ENCODE measurements around the gene GET4.

Gene GET4

DNA sequence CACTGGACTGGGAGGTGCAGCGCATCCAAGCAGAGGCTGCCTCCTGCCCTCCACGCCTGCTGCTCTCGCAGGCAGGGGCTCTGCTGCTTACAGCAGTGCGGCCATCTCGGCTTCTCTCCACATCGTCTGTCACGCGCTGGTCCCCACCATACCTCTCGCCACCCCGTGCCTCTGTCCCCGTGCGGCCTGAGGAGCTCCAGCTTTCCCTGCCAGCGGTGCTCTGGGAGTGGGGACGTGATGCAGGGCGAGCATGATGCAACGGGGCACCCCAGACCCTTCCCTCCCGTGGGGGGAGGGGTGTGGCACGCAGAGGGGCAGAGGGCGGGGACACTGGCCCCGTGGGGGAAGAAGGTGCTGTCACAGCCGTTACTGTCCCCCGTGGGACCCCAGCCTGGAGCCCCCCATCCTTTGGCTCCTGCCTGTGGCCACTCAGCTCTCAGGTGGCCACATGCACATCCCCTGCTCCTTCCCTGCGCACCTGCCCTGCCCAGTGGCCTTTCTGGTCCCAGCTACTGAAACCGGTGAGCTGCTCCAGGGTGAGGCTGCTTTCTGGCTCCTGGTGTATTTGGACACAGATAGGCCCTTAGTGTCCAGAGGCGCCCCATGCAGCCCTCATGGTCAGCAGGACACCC lies 9.0 kb downstream of the GET4 start:
- no peak for DNase-seq (ENCODE audit: low read depth in 4 of 4, low spot score in 1 of 4)

DNA sequence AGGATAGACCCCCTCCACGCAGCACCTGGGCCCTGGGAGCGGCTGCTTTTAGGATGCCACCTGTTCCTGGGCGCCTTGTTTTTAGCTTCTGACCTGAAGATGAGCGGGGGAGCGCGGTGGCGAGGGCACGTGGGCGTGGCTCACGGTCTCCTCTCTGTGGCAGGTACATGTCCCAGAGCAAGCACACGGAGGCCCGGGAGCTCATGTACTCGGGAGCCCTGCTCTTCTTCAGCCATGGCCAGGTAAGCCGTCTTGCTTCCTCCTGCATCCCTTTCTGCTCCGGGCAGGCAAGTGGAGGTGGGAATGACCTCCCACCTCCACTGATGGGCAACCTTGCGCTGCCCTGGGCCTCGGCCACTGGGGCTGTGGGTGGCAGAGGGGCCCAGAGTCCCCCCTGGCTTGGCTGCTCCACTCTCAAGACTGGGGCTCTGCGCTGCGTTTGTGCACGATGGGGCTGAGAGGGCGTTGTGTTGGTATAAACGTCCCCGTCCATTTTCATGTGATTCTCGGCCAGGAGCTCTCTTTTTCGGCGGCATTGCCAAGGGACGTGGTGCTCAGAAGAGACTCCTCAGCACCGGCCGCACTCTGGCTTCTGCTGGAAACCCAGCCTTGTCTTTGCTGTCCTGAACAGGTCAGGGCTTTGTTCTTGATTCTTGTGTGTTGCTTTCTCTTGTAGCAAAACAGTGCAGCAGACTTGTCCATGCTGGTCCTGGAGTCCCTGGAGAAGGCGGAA lies 9.7 kb downstream of the GET4 start:
- DNase-seq (ENCODE audit: low read depth in 4 of 4, low spot score in 1 of 4): no peak

DNA sequence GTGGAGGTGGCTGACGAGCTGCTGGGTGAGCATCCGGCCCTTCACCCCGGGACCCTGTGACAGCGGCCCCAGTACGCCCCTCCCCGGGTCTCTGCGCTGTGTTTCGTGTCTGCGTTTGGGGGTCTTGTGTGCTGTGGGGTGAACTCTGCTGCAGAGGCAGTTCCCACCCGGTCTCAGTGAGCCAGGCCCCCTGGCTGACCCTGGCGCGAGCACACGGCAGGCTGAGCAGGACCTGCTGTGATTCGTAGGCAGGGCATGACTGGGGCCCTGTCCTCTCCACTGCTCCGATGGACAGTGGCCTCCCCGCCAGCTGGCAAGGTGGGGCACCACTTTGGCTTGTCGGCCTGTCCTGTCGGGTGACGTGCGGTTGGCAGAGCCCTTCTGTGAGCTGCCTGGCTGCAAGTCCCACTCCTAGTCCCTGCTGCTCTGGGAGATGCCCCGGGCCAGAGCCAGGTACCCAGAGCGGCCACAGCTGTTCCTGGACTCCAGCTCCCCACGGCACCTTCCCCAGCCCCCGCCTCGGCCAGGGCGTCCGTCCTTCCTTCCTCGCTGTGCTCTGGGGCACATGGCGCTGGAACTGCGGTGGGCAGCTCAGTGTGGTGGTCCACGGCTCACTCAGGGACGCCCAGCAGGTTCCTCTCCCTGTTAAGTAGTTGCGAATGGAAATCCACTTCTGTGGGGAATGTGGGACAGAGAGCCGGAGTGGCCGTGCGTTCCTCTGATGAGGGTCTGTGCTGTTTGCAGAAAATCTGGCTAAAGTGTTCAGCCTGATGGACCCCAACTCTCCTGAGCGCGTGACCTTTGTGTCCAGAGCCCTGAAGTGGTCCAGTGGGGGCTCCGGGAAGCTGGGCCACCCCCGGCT lies 10.5 kb downstream of the GET4 start:
- DNase-seq (ENCODE audit: low read depth in 4 of 4, low spot score in 1 of 4): no peak

DNA sequence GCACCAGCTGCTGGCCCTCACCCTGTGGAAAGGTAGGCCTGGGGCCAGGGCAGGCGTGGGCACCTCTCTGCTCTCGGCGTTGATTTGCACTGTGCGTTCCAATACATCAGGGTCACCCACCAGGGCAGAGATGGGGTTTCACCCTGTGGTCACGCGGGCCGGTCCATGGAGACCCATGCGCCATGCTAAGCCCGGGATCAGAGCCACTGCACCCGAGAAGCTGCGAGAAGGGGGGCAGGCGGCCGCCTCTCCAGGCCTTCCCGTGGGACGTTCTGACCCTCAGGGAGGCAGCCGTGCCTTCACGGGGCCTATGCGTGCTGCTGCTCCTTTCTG lies 11.1 kb downstream of the GET4 start:
- no peak for DNase-seq (ENCODE audit: low read depth in 4 of 4, low spot score in 1 of 4)

DNA sequence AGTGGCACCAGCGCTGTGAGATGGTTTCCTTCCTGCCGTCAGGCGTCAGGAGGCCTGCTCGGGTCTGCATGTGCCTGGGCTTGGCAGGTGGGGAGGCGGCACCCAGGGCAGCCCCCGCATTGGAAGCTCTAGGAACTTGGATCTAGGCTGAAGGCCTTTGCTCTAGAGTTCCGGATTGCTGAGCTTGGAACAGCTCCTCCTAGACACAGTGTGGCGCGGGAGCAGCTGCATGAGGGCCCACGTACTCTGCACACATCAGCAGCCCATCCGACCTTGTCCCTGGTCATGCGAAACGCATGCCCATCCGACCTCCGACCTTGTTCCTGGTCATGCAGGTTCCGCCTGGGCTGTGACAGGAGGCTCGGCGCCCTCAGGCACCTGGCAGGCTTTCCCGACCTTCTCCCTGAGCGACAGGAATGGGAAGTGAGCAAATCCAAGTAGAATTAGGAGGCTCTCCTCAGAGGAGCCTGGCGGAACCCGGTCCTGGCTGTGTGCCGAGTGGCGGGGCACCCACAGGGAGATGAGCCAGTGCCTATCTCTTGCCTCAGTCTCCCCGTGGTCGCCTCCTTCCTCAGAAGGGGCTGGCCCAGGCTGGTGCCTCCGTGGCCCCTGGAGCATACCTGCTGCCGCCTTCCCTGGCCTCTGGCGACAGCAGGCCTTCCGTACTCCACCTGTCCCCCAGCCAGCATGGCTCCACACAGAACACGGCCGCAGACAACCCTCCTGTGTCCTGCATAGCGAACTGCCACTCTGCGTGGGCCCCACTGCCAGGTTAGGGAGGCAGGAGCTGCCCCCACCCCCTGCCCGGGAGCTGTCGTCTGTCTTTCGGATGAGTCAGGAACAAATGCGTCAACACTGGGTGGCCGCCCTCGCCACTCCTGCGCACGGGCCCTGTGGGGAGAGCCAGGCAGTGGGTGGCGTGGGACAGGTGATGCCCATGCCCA lies 12.0 kb downstream of the GET4 start:
- DNase-seq (ENCODE audit: low read depth in 4 of 4, low spot score in 1 of 4): no peak

DNA sequence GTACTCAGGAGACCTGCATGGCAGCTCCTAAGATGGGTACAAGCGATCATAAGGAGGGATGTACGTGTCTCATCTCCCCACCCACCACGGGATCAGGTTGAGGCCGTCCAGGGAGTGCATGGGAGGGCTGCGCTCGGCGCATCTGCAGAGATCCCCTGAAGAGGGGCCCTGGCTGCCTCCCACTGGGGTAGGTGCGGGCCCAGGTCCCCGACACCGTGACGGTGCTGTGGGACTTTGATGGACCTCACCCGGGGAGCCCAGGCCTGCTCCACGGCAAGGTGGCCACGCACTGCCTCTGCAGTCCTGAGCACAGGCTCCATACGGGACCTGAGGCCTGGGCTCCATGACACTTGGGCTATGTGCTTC lies 12.7 kb downstream of the GET4 start:
- no peak for DNase-seq (ENCODE audit: low read depth in 4 of 4, low spot score in 1 of 4)

DNA sequence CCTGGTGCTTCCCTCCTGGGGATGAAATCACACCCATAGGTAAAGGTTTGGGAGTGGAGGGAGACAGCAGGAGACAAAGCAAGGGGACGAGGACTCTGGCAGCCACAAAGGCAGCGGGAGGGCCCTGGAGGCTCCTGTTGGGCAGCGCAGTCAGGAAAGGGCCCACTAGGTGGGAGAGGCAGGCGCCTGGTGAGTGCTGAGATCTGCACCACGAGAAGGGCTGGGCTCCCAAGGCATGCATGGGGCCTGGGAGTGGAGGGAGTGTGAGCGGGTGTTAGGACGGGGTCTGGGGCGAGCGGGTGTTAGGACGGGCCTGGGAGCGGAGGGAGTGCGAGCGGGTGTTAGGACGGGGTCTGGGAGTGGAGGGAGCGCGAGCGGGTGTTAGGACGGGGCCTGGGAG lies 13.0 kb downstream of the GET4 start:
- DNase-seq (ENCODE audit: low read depth in 4 of 4, low spot score in 1 of 4): no peak

DNA sequence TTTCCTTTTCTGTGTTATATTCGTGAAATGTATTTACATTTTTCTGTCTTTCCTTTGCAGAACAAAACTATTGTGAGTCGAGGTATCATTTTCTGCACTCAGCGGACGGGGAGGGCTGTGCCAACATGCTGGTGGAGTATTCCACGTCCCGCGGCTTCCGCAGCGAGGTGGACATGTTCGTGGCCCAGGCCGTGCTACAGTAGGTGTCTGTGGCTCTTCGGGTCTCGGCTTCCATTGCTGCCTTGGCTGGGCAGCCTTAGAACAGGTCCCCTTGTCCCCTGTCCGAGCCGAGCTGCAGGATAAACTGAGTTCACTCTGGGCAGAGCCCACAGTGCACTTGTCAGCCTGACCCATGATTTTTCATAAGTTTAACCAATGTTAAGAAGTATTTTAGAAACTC lies 14.5 kb downstream of the GET4 start:
- DNase-seq (ENCODE audit: low read depth in 4 of 4, low spot score in 1 of 4): no peak

DNA sequence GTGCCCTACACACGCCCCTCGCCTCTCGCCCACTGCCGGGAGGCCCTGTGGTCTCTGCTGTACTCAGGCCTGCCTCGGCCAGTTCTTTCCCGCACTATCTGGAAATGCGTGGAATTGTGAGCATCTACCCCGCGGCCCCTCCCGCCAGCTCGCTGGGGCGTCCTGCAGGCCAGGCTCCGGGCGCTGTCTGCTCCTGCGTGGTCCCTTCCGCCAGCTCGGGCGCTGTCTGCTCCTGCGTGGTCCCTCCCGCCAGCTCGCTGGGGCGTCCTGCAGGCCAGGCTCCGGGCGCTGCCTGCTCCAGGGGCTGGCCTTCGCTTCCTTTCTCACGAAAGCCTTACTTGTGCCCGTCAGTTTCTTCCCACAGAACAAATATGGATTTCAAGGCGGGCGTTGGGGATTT lies 14.9 kb downstream of the GET4 start:
- no peak for DNase-seq (ENCODE audit: low read depth in 4 of 4, low spot score in 1 of 4)

DNA sequence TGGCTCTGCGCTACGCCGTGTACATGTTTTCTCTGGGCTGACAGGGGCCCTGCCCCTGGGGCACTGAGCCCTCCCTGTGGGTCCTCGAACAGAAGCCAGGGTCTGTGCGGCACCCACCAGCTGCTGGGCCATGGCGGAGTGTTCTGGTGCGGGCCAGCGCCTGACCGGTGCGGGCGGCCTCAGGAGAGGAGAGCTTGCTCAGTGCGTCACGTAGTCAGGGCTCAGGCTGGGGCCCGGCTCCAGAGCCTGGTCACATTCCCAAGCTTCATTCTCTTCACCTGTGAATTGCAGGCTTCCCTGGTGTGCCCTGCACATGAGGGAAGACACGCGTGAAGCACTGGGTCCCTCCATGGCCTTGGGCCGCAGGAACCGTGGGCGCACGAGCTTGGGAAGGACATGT lies 15.5 kb downstream of the GET4 start:
- no peak for DNase-seq (ENCODE audit: low read depth in 4 of 4, low spot score in 1 of 4)

DNA sequence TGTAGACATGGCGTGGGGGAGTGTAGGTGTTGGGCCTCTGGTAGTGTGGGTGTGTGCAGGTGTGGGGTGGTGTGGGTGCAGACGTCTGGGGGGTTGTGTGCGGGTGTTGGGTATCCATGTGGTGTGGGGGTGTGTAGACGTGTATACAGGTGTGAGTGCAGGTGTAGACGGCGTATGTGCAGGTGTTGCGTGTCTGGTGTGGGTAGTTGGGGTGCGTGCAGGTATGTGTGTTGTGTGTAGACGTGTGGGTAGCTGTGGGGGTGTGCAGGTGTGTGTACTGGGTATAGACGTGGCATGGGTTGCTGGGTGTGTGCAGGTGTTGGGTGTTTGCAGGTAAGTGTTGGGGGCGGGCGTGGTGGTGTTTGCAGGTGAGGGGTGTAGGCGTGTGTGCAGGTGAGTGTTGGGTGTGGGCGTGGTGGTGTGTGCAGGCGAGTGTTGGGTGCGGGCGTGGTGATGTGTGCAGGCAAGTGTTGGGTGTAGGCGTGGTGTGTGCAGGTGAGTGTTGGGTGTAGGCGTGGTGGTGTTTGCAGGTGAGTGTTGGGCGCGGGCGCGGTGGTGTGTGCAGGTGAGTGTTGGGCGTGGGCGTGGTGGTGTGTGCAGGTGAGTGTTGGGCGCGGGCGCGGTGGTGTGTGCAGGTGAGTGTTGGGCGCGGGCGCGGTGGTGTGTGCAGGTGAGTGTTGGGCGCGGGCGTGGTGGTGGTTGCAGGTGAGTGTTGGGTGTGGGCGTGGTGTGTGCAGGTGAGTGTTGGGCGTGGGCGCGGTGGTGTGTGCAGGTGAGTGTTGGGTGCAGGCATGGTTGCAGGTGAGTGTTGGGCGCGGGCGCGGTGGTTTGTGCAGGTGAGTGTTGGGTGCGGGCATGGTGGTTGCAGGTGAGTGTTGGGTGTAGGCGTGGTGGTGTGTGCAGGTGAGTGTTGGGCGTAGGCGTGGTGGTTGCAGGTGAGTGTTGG lies 16.6 kb downstream of the GET4 start:
- no peak for DNase-seq (ENCODE audit: low read depth in 4 of 4, low spot score in 1 of 4)

DNA sequence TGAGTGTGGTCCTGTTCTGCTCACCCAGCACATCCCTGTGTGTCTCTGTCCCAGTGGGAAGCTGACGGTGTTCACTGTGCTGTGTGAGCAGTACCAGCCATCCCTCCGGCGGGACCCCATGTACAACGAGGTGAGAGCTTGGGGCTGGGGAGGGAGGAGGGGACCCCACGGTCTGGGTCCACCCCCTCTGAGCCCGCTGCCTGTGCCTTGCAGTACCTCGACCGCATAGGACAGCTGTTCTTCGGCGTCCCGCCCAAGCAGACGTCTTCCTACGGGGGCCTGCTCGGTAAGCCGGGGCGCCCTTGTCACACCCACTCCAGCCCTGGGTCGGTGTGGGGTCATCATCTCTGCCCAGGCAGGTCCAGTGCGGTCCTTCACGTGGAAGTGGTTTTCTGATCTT lies 17.3 kb downstream of the GET4 start:
- no peak for DNase-seq (ENCODE audit: low read depth in 4 of 4, low spot score in 1 of 4)

DNA sequence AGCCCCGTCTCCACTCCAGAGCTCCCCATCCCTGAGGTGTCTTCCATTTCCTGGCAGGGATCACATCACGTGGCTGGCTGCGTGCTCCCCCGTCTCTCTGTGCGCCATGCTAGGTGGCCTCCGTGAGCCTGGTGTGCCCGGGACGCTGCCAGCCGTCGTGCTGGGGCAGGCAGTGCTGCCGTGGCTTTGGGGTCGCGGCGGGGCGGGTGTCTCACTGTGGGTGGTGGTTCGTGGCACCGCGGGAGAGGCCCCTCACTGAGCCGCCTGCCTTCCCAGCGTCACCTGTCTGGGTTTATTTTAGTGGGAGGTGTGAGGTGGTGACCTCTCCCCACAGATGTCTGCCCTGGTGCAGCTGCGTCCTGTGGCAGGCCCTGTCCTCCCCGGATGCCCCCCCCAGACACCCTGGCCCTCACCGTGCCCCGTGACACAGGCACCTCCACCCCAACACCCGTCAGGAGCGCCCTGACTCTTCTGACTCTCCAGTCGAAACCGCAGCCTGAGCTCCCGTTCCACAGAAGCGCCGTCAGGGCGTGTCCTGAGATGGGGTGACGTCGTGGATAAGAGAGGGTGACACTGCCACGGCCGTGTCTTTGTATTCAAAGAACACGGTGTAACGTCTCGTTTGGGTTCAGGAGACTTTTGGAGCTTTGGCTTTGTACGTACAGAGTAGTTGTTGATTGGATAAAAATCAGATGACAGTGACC lies 18.0 kb downstream of the GET4 start:
- DNase-seq (ENCODE audit: low read depth in 4 of 4, low spot score in 1 of 4): no peak

DNA sequence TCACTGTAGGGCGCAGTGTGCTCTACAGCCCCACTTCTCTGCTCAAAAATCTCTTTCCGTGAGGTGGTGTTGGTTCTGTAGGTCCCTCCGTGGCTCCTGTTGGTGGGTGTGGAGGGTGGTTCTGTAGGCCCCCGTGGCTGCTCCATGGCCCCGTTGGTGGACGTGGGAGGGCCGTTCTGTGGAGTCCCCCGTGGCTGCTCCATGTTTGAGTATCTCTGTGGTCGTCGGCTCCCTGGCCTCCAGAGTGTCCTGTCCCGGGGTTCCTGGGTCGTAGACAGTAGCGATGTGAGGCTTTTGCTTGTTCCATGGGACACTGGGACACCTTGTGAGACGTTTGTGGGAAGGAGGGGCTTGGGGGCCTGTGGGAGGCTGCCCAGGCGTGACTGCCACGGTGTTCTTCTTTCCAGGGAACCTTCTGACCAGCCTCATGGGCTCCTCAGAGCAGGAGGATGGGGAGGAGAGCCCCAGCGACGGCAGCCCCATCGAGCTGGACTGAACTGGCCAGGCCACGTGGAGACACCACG lies 18.6 kb downstream of the GET4 start:
- DNase-seq (ENCODE audit: low read depth in 4 of 4, low spot score in 1 of 4): no peak

DNA sequence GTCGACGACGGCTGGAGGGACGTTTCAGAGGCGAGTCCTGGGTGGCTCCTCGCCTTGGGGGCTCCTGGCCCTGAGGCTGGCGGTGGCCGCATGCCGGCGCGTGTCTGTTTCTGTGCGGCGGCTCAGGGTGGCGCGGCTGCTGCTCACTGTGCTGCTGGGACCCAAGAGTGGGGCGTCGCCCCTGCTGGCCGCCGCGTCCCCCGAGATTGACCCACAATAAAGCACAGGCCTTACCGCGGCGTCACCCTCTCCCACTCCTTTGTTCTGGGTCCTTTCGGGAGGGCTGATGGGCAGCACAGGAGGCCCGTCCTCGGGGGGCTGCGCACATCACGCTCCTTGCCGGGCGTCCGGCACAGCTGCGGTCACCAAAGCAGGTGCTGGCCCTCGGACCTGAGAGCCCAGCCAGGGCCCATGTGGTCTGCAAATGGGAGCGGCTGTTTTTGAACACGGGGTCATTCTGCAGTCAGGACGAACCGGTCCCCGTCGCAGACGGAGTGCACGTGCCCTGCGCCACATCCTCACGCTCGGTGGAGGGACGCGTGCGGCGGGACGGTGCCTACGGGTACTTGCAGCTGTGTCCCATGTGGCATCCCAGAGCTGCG lies 19.2 kb downstream of the GET4 start:
- DNase-seq (ENCODE audit: low read depth in 4 of 4, low spot score in 1 of 4): no peak

DNA sequence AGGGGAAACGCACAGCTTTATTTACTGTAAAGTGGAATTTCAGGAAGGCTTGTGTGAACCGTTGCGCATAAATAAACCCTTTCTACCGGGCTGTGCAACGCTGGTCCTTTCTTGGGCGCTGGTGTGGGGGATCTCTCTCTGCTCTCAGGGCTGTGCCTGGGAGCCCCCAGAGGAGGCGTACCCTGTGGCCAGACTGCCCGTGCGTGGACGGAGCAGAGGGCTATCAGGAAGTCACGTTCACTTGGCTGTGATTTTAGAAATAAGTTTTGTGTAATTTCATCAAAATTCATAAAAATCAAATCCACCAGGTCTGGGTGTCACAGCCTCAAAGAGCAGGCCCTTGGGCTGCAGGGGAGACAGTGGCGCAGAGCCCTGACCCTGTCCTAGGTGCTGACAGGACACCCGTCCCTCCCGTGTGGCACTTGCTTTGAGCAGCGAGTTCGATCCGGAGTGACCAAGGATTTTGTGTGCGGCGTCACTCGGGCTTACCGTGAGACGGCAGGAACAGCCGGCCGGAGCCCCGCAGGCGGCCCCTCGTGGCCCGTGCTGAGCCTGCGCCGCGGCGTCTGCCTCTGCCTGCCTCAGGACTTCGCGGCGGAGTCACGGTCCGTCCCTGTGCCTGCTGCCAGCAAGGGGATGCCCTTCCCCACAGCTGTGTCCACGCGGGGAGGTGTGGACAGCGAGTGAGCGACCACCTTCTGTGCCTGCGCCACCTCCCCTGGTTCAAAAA lies 20.2 kb downstream of the GET4 start:
- no peak for DNase-seq (ENCODE audit: low read depth in 4 of 4, low spot score in 1 of 4)

DNA sequence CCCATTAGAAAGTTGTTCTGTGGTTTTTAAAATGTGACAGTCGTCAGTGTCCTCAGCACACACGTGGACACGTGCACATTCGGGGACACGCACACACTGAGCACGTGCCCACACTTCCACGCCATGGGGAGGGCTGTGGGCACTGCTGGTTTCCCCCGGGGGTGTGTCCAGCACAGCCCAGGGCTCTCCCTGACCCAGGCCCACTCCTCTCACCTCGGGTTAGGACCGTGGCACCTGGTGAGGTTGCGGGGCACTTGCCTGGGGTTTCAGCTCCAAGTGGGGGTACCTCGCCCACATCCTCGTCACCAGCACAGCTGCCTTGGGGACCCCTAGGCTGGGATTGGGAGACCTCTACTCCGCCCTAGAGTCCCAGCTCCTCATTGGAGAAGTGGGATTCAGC lies 20.7 kb downstream of the GET4 start:
- no peak for DNase-seq (ENCODE audit: low read depth in 4 of 4, low spot score in 1 of 4)

DNA sequence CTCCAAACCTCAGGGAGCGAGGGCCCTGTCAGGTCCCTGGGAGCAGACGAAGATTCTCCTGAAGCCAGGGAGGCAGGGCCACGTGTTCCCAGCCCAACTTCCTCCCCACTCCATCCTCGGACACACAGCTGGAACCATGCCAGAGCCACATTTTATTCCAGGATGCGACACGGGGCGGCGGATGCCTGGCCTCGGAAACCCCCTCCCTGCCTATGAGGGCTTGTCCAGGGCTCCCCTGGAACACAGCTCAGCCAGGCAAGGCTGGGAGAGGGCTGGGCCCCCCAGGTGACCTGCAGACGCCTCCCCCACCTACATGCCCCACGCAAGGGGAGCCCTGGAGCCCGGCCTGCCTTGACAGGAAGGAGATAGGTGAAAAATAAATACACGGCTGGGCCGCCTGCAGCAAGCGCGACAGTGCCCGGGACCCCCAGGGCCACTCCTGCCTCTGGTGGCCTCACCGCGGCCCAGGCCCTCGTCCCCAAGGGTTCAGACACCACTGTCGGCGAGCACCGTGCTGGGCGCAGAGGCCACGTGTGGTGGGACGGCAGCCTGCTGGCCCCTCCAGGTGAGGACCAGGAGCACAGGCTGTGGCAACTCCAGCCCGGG lies 21.5 kb downstream of the GET4 start:
- DNase-seq (ENCODE audit: low read depth in 4 of 4, low spot score in 1 of 4): no peak
